ENCODE data around the gene GPR25.
"Not testable (repeated sequence)": the region's sequence is repeated elsewhere in the genome, so short reads cannot be mapped to it uniquely, and the experiment has no call there.

The GPR25 gene

GRCh38 chr1:200911936-200912335, 39.2 kb downstream of the GPR25 start:
- not testable (repeated sequence) for DNase-seq (ENCODE audit: low read depth in 2 of 2)

- no peak for DNase-seq (ENCODE audit: low read depth in 2 of 2)
Observed at GRCh38 chr1:200912737-200913407, 40.1 kb downstream of the GPR25 start.

GRCh38 chr1:200916152-200916551, 43.4 kb downstream of the GPR25 start:
- no peak for DNase-seq (ENCODE audit: low read depth in 2 of 2)

- DNase-seq (ENCODE audit: low read depth in 2 of 2) = no peak
Observed at GRCh38 chr1:200916681-200917080, 43.9 kb downstream of the GPR25 start.

- DNase-seq (ENCODE audit: low read depth in 2 of 2) = no peak
Observed at GRCh38 chr1:200917291-200917817, 44.6 kb downstream of the GPR25 start.

GRCh38 chr1:200918006-200918405, 45.2 kb downstream of the GPR25 start:
- no peak for DNase-seq (ENCODE audit: low read depth in 2 of 2)

GRCh38 chr1:200919386-200919785, 46.6 kb downstream of the GPR25 start:
- no peak for DNase-seq (ENCODE audit: low read depth in 2 of 2)

GRCh38 chr1:200921571-200922110, 48.9 kb downstream of the GPR25 start:
- no peak for DNase-seq (ENCODE audit: low read depth in 2 of 2)

GRCh38 chr1:200922406-200922805, 49.6 kb downstream of the GPR25 start:
- no peak for DNase-seq (ENCODE audit: low read depth in 2 of 2)

GRCh38 chr1:200923601-200924000, 50.8 kb downstream of the GPR25 start:
- no peak for DNase-seq (ENCODE audit: low read depth in 2 of 2)
